HG03565 (cell line): ENCODE measurements around the gene PLK4.
"Not testable (repeated sequence)": the region's sequence is repeated elsewhere in the genome, so short reads cannot be mapped to it uniquely, and the experiment has no call there.

Experiments
- ATAC-seq: cut with Tn5 transposase; IDR thresholded peaks from one replicate; pipeline ENCODE4 v1.9.1; 2021; ENCODE audit warnings: mild to moderate bottlenecking, moderate library complexity; ENCODE audit not compliant: unreplicated experiment

Gene PLK4

DNA sequence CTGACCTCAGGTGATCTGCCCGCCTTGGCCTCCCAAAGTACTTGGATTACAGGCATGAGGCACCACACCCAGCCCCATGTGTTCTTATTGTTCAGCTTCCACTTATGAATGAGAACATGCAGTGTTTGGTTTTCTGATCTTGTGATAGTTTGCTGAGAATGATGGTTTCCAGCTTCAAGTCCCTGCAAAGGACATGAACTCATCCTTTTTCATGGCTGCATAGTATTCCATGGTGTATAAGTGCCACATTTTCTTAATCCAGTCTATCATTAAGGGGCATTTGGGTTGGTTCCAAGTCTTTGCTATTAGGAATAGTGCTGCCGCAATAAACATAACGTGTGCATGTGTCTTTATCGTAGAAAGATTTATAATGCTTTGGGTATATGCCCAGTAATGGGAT lies 19.0 kb downstream of the PLK4 start:
- ATAC-seq, result not testable (repeated sequence)

- no peak for ATAC-seq
These were observed 24.3 kb downstream of the PLK4 start for GRCh38 chr4:127905029-127905428.

DNA sequence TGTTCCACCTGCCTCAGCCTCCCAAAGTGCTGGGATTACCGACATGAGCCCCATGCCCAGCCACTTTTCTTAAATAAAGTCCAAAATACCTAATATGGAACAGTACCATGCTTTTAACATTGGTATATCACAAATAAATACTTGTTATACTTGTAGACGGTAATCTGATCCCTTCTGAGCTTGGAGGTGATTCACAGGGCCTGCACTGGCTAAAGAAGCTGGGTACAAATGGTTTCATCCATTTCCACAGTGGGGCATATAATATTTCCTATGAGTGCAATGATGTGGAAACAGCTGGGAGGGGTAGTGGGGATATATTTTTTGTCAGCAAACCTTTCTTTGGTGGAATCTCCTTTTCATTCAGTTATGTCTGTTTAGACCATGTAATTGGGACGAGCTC lies 35.8 kb downstream of the PLK4 start:
- ATAC-seq, result no peak

DNA sequence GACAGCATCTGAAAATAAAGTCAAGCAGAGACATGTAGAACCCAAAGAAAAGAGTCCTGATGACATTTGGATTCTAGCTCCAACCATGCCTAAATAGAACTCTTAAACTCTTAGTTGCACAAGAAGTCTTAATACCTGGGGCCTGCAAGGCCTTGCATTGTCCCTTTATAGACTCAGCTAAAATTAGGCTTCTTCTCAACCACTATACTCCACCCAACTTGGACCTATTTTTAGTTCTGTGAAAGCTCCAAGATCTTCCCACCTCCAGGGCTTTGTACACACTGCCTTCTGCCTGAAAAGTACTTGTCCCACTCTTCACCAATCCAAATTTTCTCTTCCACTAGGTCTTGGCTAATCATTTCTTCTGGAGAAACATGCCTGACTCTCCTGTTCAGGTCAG lies 36.5 kb downstream of the PLK4 start:
- no peak for ATAC-seq

GRCh38 chr4:127920521-127920920 lies 39.8 kb downstream of the PLK4 start:
- ATAC-seq, result no peak

- no peak for ATAC-seq
These were observed 41.5 kb downstream of the PLK4 start for GRCh38 chr4:127922226-127922625.

GRCh38 chr4:127925720-127926119 lies 45.0 kb downstream of the PLK4 start:
- not testable (repeated sequence) for ATAC-seq

- no peak for ATAC-seq
These were observed 49.5 kb downstream of the PLK4 start for GRCh38 chr4:127930175-127930574.

GRCh38 chr4:127931836-127932235 lies 51.1 kb downstream of the PLK4 start:
- ATAC-seq, result not testable (repeated sequence)

GRCh38 chr4:127936974-127937373 lies 56.3 kb downstream of the PLK4 start:
- no peak for ATAC-seq
